GM12864 (cell line): ENCODE results near the gene OPCML.

Experiments
- DNase-seq: peaks from one replicate; pipeline ENCODE4 v3.0.0-alpha.2; 2011; ENCODE audit warnings: low read depth
- H3K4me3 ChIP-seq: 2 replicates; pipeline ENCODE4 v1.5.1; 2011; ENCODE audit warnings: mild to moderate bottlenecking, low read depth, low read length, control low read depth
- CTCF ChIP-seq: IDR thresholded peaks from 2 replicates; pipeline ENCODE4 v1.5.1; 2011; ENCODE audit warnings: low read depth, mild to moderate bottlenecking, moderate library complexity, low read length, control low read depth, inconsistent platforms; ENCODE audit errors: missing control alignments

The OPCML gene

GRCh38 chr11:132840660-132841059 is 691.6 kb downstream of the OPCML start:
- no peak for DNase-seq
- no peak overlapping the region for H3K4me3 ChIP-seq
- TF ChIP-seq CTCF: no peak

- no peak overlapping the region for H3K4me3 ChIP-seq
- DNase-seq: no peak
- no peak for TF ChIP-seq CTCF
Observed at GRCh38 chr11:132840191-132840590, 692.1 kb downstream of the OPCML start.

GRCh38 chr11:132839236-132839945 is 692.9 kb downstream of the OPCML start:
- no peak overlapping the region for H3K4me3 ChIP-seq
- DNase-seq: no peak
- TF ChIP-seq CTCF: no peak

GRCh38 chr11:132838627-132839026 is 693.7 kb downstream of the OPCML start:
- DNase-seq: no peak
- no peak overlapping the region for H3K4me3 ChIP-seq
- TF ChIP-seq CTCF: no peak

- no peak for DNase-seq
- TF ChIP-seq CTCF: no peak
- H3K4me3 ChIP-seq: no peak overlapping the region
Observed at GRCh38 chr11:132831272-132831671, 701.0 kb downstream of the OPCML start.

GRCh38 chr11:132824642-132825041 is 707.7 kb downstream of the OPCML start:
- no peak for DNase-seq
- H3K4me3 ChIP-seq: no peak overlapping the region
- TF ChIP-seq CTCF: no peak

GRCh38 chr11:132822276-132822675 is 710.0 kb downstream of the OPCML start:
- H3K4me3 ChIP-seq: no peak overlapping the region
- no peak for DNase-seq
- TF ChIP-seq CTCF: no peak
